GM12891 (cell line): Measurements from ENCODE around the gene ZMYND19.
"Not testable (repeated sequence)": the region's sequence is repeated elsewhere in the genome, so short reads cannot be mapped to it uniquely, and the experiment has no call there.

Experiments
- DNase-seq: peaks from one replicate; pipeline ENCODE4 v3.0.0; 2011; ENCODE audit warnings: low spot score; ENCODE audit not compliant: insufficient read length
- FAIRE-seq: peaks from 2 replicates; lab custom pipeline; 2011; peaks lifted over from hg19 to GRCh38; lab: Jason Lieb, UNC
- PAX5 ChIP-seq: IDR thresholded peaks from 2 replicates; pipeline ENCODE4 v1.6.1; 2011; ENCODE audit warnings: low read length, moderate library complexity, mild to moderate bottlenecking; ENCODE audit not compliant: insufficient read depth, severe bottlenecking
- POLR2A ChIP-seq: IDR thresholded peaks from 2 replicates; pipeline ENCODE4 v1.6.1; 2011; ENCODE audit warnings: low read depth, low read length, control low read depth
- POLR2AphosphoS5 ChIP-seq: IDR thresholded peaks from 2 replicates; pipeline ENCODE4 v1.6.1; 2011; ENCODE audit warnings: low read depth, low read length, control low read depth
- POU2F2 ChIP-seq: IDR thresholded peaks from 2 replicates; pipeline ENCODE4 v1.6.1; 2011; ENCODE audit warnings: low read depth, mild to moderate bottlenecking, control low read depth, low read length, moderate library complexity
- SPI1 ChIP-seq: IDR thresholded peaks from 2 replicates; pipeline ENCODE4 v1.6.1; 2011; ENCODE audit warnings: low read depth, low read length, control low read depth
- TAF1 ChIP-seq: IDR thresholded peaks from 2 replicates; pipeline ENCODE4 v1.6.1; 2011; ENCODE audit warnings: low read depth, low read length, control low read depth

Gene ZMYND19

GRCh38 chr9:137550231-137550621 is 40.1 kb downstream of the ZMYND19 start, which contains the start of gene PNPLA7:
PNPLA7 (minus strand) TSS chr9:137550402; CDS start chr9:137550197, 205 bp downstream.
- TF ChIP-seq POU2F2 (no peak), POLR2AphosphoS5 (no peak), POLR2A (no peak), SPI1 (no peak)
- FAIRE-seq (peak; percentile 80), DNase-seq (peak; percentile 53)

- TF ChIP-seq POLR2AphosphoS5 (no peak), POLR2A (no peak), POU2F2 (no peak), TAF1 (no peak), PAX5 (no peak), SPI1 (no peak)
- FAIRE-seq (no peak), DNase-seq (no peak)
Observed at GRCh38 chr9:137547687-137548543, 42.4 kb downstream of the ZMYND19 start.

- DNase-seq: no peak
- FAIRE-seq: no peak
- TF ChIP-seq PAX5 (no peak), POU2F2 (no peak), SPI1 (no peak), POLR2A (no peak), POLR2AphosphoS5 (no peak), TAF1 (no peak)
Observed at GRCh38 chr9:137545123-137545522, 45.2 kb downstream of the ZMYND19 start.

DNA sequence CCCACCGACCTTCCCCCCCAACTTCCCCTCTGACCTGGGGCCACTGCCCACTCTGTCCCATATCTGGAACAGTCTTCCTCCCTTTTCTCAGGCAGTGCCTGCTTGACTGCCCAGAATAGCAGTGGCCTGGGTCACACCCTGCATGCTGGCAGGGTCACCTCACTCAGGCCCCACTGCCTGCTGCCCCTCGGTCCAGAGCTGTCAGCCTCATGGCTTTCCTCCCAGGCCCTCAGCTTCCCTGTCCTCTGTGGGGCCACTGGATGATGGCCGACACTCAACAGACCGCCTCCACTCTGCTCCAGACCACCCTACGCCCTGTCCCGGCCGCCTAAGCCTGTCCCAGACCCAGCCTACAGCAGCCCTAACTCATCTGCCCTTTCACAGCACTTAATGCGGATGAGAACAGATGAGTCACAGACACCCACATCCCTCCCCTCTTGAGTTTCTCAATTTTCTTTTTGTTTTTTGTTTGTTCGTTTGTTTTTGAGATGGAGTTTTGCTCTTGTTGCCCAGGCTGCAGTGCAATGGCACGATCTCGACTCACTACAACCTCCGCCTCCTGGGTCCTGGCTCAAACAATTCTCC is 46.0 kb downstream of the ZMYND19 start:
- TF ChIP-seq POLR2A: no peak
- no peak for TF ChIP-seq POLR2AphosphoS5
- no peak for TF ChIP-seq SPI1
- no peak for TF ChIP-seq POU2F2
- TF ChIP-seq TAF1: no peak
- TF ChIP-seq PAX5: no peak
- FAIRE-seq (no peak), DNase-seq (no peak)

DNA sequence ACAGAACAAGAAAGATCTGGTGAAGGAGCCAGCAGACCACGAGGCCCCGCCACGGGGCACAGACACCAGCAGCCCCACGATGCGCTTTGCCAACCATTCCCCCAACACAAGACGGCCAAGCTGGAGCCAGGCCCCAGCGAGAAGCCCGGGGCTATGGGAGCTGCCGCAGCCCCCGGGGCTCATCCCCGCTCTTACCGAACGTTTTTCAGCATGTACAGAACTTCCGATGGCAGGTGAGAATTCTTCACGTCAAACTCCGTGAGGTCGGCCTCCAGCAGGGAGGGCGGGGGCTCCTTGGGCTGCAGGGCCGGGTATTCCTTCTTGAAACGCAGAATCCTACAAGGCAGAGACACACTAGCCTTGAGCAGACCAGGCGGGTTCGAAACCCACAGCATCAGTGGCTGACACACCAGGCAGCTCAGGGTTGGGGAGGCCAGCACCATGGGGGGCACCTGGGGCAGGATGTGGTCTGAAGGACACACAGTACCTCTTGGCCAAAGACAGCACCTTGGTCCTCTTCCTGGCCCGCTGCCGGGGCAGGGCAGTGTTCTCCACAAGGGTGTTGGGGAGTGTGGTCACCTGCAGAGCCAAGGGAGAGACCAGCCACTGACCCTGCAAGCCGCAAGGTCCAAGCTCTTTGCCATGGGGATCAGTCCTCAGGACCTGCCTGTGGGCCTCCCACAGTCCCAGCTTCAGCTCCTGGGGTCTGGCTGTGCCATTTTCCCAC is 46.9 kb downstream of the ZMYND19 start:
- DNase-seq: no peak
- TF ChIP-seq PAX5: no peak
- TF ChIP-seq POLR2AphosphoS5: no peak
- TF ChIP-seq POLR2A: no peak
- no peak for TF ChIP-seq SPI1
- TF ChIP-seq TAF1: no peak
- TF ChIP-seq POU2F2: no peak
- FAIRE-seq: no peak

DNA sequence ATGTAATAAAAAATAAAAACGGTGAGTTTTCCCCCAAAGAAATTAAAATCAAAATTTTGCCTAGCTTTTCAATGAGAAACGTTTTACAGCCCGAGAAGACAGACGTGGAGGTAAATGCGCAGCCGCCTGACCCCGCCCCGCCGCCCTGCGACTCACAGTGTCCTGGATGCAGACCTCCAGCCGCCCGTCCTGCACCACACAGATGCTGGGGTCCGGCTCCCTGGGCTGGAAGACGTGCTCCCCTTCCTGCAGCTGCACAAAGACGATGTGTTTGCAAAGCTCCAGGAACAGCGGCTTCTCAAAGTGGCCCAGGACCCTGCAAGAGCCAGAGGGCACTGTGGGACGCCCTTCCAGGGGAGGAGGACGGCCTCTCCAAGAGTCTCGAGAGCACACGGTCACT is 47.8 kb downstream of the ZMYND19 start:
- no peak for DNase-seq
- TF ChIP-seq SPI1 (no peak), POU2F2 (no peak), TAF1 (no peak), POLR2A (no peak), POLR2AphosphoS5 (no peak), PAX5 (no peak)
- FAIRE-seq: no peak

DNA sequence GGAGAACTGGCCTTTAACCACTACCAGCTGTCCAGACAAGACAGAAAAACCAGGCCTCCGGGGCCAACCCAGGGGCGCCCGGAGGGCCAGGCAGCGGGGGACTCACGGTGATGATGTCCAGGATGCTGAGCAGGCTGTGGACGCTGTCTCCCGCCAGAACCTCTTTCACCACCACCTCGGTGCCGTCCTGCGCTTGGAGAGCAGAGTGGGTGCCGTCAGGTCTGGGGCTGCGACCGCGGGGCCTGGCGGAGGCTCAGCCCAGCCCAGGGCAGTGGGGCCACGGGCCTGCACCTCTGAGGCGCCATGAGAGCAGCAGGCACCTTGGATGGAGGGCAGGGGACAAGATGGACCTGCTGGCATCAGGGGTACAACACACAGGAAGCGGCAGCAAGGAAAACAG is 49.8 kb downstream of the ZMYND19 start:
- DNase-seq (no peak), FAIRE-seq (no peak)
- TF ChIP-seq SPI1 (no peak), POLR2AphosphoS5 (no peak), POLR2A (no peak), PAX5 (no peak), TAF1 (no peak), POU2F2 (no peak)

GRCh38 chr9:137538058-137538457 is 52.3 kb downstream of the ZMYND19 start:
- TF ChIP-seq SPI1 (no peak), PAX5 (no peak), POLR2A (no peak), POLR2AphosphoS5 (no peak), TAF1 (no peak), POU2F2 (no peak)
- DNase-seq (no peak), FAIRE-seq (no peak)

GRCh38 chr9:137536594-137537131 is 53.6 kb downstream of the ZMYND19 start:
- FAIRE-seq: peak; percentile 65
- not testable (repeated sequence) for DNase-seq

- no peak for DNase-seq
- FAIRE-seq: no peak
Observed at GRCh38 chr9:137535120-137535428, 55.2 kb downstream of the ZMYND19 start.

More at GRCh38 chr9:137535120-137535428, 55.2 kb downstream of the ZMYND19 start:
- TF ChIP-seq POU2F2 (no peak), PAX5 (no peak), SPI1 (no peak), POLR2AphosphoS5 (no peak), TAF1 (no peak), POLR2A (no peak)
